ENCODE results near the gene PRDM15. TPM values are rescaled to one million over a fixed set of nuclear protein-coding genes. Genes with fewer than 3 reads are reported as not detected.

PRDM15 gene
- total and polyA plus RNA-seq, 8 donors: 0.92 to 44.6 (median 3.4) TPM

DNA sequence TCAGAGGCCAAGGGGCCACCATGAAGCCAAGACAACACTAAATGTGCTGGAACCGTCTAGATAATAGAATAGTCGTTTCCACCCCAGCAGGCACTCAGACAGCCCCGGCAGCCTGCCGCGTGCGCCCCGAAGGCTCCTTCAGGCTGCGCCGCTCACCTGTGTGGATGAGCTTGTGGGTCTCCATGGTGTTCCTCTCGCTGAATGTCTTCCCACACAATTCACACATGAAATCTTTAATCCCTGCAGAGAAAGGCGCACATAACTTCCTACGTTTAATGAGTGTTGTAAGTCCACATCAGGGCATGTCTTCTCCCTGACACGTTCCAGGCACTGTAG is 68.6 kb downstream of the PRDM15 start:
- DNase-seq: no peak
- intact Hi-C loops (cut with DNase I; ENCODE audit: low total_unique reads): no loop called here
- Histone ChIP-seq H3K27me3 (no peaks in the 10 kb centered on the region), H3K9me3 (no peaks in the 10 kb centered on the region), H3K27ac (no peak overlapping the region), H3K4me3 (no peak overlapping the region), H3K36me3 (peaks cover 32 to 69% (median 62%) of the 10 kb centered on the region in 4 donors), H3K4me1 (no peaks in the 10 kb centered on the region)
- WGBS, 5 donors: 92 to 95% (median 94%) methylated on average over 13 of the region's 13 CpGs
- TF ChIP-seq POLR2A (IDR thresholded peaks at IDR 0.05): no peak
- TF ChIP-seq POLR2AphosphoS5 (IDR thresholded peaks at IDR 0.05): no peak
- no peak for TF ChIP-seq EP300 (IDR thresholded peaks at IDR 0.05)
- TF ChIP-seq, protein P1, sequence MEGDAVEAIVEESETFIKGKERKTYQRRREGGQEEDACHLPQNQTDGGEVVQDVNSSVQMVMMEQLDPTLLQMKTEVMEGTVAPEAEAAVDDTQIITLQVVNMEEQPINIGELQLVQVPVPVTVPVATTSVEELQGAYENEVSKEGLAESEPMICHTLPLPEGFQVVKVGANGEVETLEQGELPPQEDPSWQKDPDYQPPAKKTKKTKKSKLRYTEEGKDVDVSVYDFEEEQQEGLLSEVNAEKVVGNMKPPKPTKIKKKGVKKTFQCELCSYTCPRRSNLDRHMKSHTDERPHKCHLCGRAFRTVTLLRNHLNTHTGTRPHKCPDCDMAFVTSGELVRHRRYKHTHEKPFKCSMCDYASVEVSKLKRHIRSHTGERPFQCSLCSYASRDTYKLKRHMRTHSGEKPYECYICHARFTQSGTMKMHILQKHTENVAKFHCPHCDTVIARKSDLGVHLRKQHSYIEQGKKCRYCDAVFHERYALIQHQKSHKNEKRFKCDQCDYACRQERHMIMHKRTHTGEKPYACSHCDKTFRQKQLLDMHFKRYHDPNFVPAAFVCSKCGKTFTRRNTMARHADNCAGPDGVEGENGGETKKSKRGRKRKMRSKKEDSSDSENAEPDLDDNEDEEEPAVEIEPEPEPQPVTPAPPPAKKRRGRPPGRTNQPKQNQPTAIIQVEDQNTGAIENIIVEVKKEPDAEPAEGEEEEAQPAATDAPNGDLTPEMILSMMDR (IDR thresholded peaks at IDR 0.05): no peak

DNA sequence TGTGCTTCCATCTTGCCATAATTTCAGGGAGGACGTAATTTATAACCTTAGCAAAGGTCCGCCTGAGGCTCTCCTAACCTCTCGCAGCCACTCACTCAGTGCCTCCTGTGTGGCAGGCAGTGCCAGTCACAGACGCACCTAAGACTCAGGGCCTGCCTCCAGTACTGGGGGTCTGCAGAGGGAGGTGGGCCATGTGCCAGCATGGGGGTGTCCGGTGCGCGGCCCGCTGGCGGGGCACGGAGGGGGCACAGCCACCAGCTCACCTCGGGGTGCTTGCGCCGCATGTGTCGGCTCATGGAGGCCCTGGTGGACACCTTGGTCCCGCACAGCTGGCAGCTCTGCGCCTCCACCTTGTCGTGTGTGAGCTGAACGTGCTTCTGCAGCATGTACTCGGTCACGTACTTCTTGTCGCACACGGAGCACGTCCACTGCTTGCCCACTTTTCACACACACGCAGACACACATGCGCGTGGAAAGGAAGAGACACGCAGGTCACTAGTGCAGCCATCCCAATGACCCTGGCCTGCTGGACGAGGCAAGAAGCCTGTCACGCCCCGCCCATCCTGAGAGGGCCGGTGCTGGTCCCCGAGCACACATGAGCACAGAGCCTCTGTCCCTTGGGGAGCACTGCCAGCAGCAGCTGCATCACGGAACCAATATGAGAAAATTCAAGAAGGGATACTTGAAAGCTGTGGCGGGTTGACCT is 69.1 kb downstream of the PRDM15 start:
- Histone ChIP-seq H3K27me3 (no peaks in the 10 kb centered on the region), H3K36me3 (peaks cover 27 to 64% (median 58%) of the 10 kb centered on the region in 4 donors), H3K27ac (no peak overlapping the region), H3K4me1 (no peaks in the 10 kb centered on the region), H3K4me3 (no peak overlapping the region), H3K9me3 (no peaks in the 10 kb centered on the region)
- TF ChIP-seq EP300 (IDR thresholded peaks at IDR 0.05): no peak
- TF ChIP-seq, protein P1 (IDR thresholded peaks at IDR 0.05): no peak
- no peak for DNase-seq
- intact Hi-C loops (cut with DNase I; ENCODE audit: low total_unique reads): no loop called here
- 95 to 96% (median 96%) methylated on average over 26 to 34 of the region's 34 CpGs for WGBS, 5 donors

DNA sequence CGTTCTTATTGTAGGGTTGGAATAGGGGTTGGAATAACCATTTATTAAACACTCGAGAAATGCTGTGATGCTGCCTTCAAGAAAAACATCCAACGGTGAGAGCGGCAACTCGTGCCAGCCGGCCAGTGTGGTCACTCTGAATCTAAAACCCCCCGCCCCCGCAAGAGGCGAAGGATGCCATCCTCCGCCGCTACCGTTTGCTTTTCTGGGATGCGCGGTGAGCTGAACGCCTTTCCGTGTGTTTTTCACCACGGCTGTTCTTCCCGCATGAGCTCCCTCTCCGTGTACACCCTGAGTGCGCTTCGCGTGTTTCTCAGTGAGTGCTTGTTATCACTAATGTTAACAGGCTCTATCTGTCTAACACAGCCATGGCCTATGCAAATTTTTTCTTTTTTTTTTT is 70.3 kb downstream of the PRDM15 start:
- Histone ChIP-seq H3K27me3 (no peaks in the 10 kb centered on the region), H3K4me1 (no peaks in the 10 kb centered on the region), H3K27ac (no peak overlapping the region), H3K9me3 (no peaks in the 10 kb centered on the region), H3K4me3 (no peak overlapping the region), H3K36me3 (peaks cover 23 to 63% (median 52%) of the 10 kb centered on the region in 4 donors)
- WGBS, 5 donors: 93 to 98% (median 96%) methylated on average over 22 of the region's 22 CpGs
- TF ChIP-seq POLR2AphosphoS5 (IDR thresholded peaks at IDR 0.05) (no peak), POLR2A (IDR thresholded peaks at IDR 0.05) (no peak), EP300 (IDR thresholded peaks at IDR 0.05) (no peak)
- TF ChIP-seq, protein P1 (IDR thresholded peaks at IDR 0.05): no peak
- intact Hi-C loops (cut with DNase I; ENCODE audit: low total_unique reads): no loop called here
- DNase-seq: no peak

DNA sequence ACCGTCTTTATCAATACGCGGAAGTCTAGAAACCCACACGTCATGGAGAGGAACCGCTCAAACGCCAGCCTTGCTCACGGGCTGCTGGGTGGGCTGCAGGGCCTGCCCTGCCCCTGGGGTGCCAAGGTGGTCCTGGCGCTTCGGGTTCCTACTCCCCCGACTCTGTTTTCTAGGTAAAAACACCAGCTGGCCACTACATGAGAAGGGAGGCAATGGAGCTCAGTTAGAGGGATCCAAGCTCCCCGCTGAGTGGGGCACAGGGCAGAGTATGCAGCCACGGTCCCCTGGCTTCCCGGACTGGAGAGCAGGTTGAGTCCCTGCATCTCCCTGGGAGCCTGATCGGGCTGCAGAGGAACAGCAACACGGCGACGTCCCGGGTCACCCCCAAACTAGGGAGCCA is 71.0 kb downstream of the PRDM15 start:
- no peak overlapping the region for H3K27ac ChIP-seq
- TF ChIP-seq, protein P1 (IDR thresholded peaks at IDR 0.05): no peak
- TF ChIP-seq POLR2A (IDR thresholded peaks at IDR 0.05) (no peak), EP300 (IDR thresholded peaks at IDR 0.05) (no peak), POLR2AphosphoS5 (IDR thresholded peaks at IDR 0.05) (no peak)
- H3K9me3 ChIP-seq: no peaks in the 10 kb centered on the region
- H3K36me3 ChIP-seq: peaks cover 20 to 58% (median 53%) of the 10 kb centered on the region in 4 donors
- DNase-seq: no peak
- intact Hi-C loops (cut with DNase I; ENCODE audit: low total_unique reads): no loop called here
- H3K4me3 ChIP-seq: no peak overlapping the region
- H3K27me3 ChIP-seq: no peaks in the 10 kb centered on the region
- WGBS, 5 donors: 93 to 97% (median 95%) methylated on average over 14 to 18 of the region's 18 CpGs
- H3K4me1 ChIP-seq: peaks cover 5 to 7% (median 5%) of the 10 kb centered on the region in 4 donors

Measured in stomach (tissue), 9 donors.